Left lung (tissue), 10 donors: ENCODE results near the gene INO80. TPM values are rescaled to one million over a fixed set of nuclear protein-coding genes. Genes with fewer than 3 reads are reported as not detected.

Experiments used
- ATAC-seq: fragments of 200-7000 bp; cut with Tn5 transposase; one replicate; pipeline ENCODE4 v1.9.1; 2020; ENCODE audit warnings: moderate library complexity
- DNase-seq, 4 donors: peaks; one replicate each; pipeline ENCODE4 v3.0.0-alpha.2; 2013 to 2020
- H3K27ac ChIP-seq, 2 donors: fragments of 200-600 bp; sonication (generic) in 1 of 2; one replicate each; pipeline versions ENCODE4 v1.5.0 to v1.8.0; 2020 to 2021
- H3K27me3 ChIP-seq, 2 donors: fragments of 200-600 bp; sonication (generic) in 1 of 2; one replicate each; pipeline versions ENCODE4 v1.5.0 to v1.8.0; 2020 to 2021
- H3K36me3 ChIP-seq, 2 donors: fragments of 200-600 bp; sonication (generic) in 1 of 2; one replicate each; pipeline versions ENCODE4 v1.5.0 to v1.8.0; 2020 to 2021
- H3K4me1 ChIP-seq, 2 donors: fragments of 200-600 bp; one replicate each; pipeline ENCODE4 v1.8.0; 2021
- H3K4me3 ChIP-seq, 2 donors: fragments of 200-600 bp; sonication (generic) in 1 of 2; one replicate each; pipeline versions ENCODE4 v1.5.0 to v1.8.0; 2020 to 2021; ENCODE audit warnings: mild to moderate bottlenecking in 1 of 2
- H3K9me3 ChIP-seq, 2 donors: fragments of 200-600 bp; sonication (generic) in 1 of 2; one replicate each; pipeline versions ENCODE4 v1.5.0 to v1.8.0; 2020 to 2021
- intact Hi-C, 2 donors: fragments of 100-400 bp; cut with DNase I; formaldehyde crosslinking; loops; one replicate each; pipeline versions ENCODE4 v1.11.2 to v1.14.2; 2022
- polyA plus RNA-seq, 6 donors: library from polyadenylated mRNA; unstranded; fragments of 120-200 nt; gene quantifications; one replicate each; pipeline ENCODE4 v1.2.1, GENCODE V29; 2013; ENCODE audit not compliant: insufficient read length in 6 of 6
- total RNA-seq, 2 donors: library from RNA; stranded (reverse); fragmentation: NEBNext Ultra II Directional; extraction: Animal tissue kit (Norgen Biotek cat#: 25700); gene quantifications; one replicate each; pipeline ENCODE4 v1.2.1, GENCODE V29; 2021
- TF ChIP-seq, protein P1 (sequence below), 2 donors: fragments of 200-600 bp; sonication (generic) in 1 of 2; IDR thresholded peaks; one replicate each; pipeline versions ENCODE4 v1.5.0 to v1.8.0; 2021; ENCODE audit warnings: antibody characterized with exemption in 2 of 2
- donor health status: DM: no; HTN: yes; CAD: no.
- donor health status: DM: no; HTN: no; CAD: no.

The INO80 gene
- total and polyA plus RNA-seq, 8 donors: 20.1 to 31.0 (median 26.0) TPM

DNA sequence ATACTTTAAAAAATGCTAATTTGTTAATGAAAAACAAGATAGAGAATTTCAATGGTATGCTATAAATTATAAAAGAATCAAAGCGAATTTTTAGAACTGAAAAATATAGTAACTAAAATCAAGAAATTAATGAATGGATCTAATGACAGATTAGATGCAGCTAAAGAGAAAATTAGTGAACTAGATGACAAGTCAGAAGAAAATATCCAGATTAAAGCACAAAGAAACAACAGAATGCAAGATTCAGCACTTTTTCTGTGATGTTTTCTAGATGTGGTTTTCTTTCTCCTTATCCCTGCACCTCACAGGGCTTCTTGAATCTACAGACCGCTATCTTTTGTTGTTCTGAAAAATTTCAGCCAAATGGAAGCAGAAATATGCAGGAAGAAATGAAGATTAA, 54.4 kb downstream of the INO80 start:
- DNase-seq (no peak), ATAC-seq (no peak)
- intact Hi-C loops: no loop called here
- TF ChIP-seq, protein P1, sequence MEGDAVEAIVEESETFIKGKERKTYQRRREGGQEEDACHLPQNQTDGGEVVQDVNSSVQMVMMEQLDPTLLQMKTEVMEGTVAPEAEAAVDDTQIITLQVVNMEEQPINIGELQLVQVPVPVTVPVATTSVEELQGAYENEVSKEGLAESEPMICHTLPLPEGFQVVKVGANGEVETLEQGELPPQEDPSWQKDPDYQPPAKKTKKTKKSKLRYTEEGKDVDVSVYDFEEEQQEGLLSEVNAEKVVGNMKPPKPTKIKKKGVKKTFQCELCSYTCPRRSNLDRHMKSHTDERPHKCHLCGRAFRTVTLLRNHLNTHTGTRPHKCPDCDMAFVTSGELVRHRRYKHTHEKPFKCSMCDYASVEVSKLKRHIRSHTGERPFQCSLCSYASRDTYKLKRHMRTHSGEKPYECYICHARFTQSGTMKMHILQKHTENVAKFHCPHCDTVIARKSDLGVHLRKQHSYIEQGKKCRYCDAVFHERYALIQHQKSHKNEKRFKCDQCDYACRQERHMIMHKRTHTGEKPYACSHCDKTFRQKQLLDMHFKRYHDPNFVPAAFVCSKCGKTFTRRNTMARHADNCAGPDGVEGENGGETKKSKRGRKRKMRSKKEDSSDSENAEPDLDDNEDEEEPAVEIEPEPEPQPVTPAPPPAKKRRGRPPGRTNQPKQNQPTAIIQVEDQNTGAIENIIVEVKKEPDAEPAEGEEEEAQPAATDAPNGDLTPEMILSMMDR (IDR thresholded peaks at IDR 0.05): no peak
- Histone ChIP-seq H3K4me1 (no peaks in the 10 kb centered on the region), H3K27ac (no peak overlapping the region), H3K9me3 (peaks cover 4 to 19% of the 10 kb centered on the region in 2 donors), H3K36me3 (peaks cover 3 to 100% of the 10 kb centered on the region in 2 donors), H3K4me3 (no peak overlapping the region), H3K27me3 (no peaks in the 10 kb centered on the region)

DNA sequence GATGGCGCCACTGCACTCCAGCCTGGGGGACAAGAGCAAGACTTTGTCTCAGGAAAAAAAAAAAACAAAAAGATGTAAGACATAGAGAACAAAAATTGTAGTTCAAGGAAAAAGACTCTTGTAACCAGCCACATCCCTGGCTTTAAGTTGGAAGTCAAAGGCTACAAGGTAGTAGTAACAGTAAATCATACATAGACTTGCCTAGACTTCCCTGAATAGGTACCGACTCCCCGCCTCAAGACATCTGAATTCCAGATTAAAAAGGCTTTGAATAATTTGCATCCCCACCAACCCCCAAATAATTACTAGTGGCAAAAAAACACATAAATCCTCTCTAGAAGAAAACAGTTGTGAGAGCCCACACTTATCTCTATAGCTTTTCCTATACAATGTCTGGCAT, 55.6 kb downstream of the INO80 start:
- no peak for ATAC-seq
- DNase-seq: no peak
- Histone ChIP-seq H3K4me3 (no peak overlapping the region), H3K4me1 (no peaks in the 10 kb centered on the region), H3K9me3 (peaks cover 4 to 19% of the 10 kb centered on the region in 2 donors), H3K27me3 (no peaks in the 10 kb centered on the region), H3K36me3 (peaks cover 5 to 100% of the 10 kb centered on the region in 2 donors), H3K27ac (no peak overlapping the region)
- intact Hi-C loops: no loop called here
- TF ChIP-seq, protein P1 (IDR thresholded peaks at IDR 0.05): no peak

DNA sequence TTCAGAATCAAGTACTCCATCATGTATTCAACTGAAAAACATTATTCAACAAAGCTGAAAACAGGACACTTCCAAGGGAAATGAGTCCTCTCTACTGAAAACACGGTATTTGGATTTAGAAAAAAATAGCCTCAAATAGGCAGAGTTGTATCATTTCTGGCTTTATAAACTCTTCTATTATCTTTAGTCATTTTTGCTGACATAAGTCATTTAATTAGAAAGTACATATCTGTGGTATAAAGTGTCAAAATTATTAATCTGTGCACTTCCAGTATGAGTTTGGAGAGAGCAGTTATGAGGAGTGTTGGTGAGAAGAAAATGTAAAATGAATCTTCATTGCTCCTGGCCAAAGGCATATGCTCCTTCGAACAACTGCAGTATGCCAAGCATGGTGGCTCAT, 59.3 kb downstream of the INO80 start:
- H3K36me3 ChIP-seq: peaks cover 6 to 100% of the 10 kb centered on the region in 2 donors
- TF ChIP-seq, protein P1 (IDR thresholded peaks at IDR 0.05): no peak

DNA sequence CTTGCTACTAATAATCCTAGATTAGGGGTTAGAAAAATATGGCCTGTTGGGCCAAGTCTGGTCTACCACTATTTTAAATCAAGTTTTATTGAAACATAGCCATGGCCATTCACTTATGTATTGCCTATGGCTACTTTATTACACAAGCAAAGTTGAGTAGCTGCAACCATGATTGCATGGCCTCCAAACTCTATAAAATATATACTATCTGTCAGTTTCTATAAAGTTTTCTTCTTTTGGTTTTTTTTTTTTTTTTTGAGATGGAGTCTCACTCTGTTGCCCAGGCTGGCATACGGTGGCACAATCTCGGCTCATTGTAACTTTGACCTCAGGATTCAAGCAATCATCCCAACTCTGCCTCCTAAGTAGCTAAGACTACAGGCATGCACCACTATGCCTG, 60.4 kb downstream of the INO80 start:
- DNase-seq: no peak
- TF ChIP-seq, protein P1 (IDR thresholded peaks at IDR 0.05): no peak
- Histone ChIP-seq H3K4me1 (no peaks in the 10 kb centered on the region), H3K27ac (no peak overlapping the region), H3K4me3 (no peak overlapping the region), H3K36me3 (peaks cover 6 to 100% of the 10 kb centered on the region in 2 donors), H3K9me3 (no peaks in the 10 kb centered on the region), H3K27me3 (no peaks in the 10 kb centered on the region)
- intact Hi-C loops: no loop called here
- no peak for ATAC-seq

More for the DNA sequence above, 59.3 kb downstream of the INO80 start:
- Histone ChIP-seq H3K9me3 (peaks cover under 1 to 8% of the 10 kb centered on the region in 2 donors), H3K27ac (no peak overlapping the region), H3K27me3 (no peaks in the 10 kb centered on the region), H3K4me3 (no peak overlapping the region), H3K4me1 (no peaks in the 10 kb centered on the region)
- intact Hi-C loops: no loop called here
- DNase-seq: no peak
- ATAC-seq: no peak

DNA sequence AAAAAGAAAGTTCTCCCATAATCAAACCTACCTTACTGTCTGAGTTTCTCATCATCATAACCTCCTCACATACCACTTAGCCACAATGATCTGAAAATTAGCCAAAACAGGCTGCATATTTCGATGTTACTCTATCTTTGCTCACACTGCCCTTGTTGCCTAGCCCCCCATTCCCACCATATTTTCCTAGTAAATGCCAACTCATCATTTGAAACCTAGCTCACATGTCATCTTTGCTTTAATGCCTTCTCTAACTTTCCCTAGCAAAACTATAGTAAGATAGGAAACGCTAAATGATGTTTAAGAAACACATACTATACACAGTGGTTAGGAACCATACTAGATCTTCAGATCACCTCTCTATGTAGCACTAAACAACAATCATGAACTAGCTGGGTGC, 64.9 kb downstream of the INO80 start:
- DNase-seq (no peak), ATAC-seq (no peak)
- Histone ChIP-seq H3K27me3 (no peaks in the 10 kb centered on the region), H3K36me3 (peaks cover 10 to 100% of the 10 kb centered on the region in 2 donors), H3K4me3 (no peak overlapping the region), H3K27ac (no peak overlapping the region), H3K4me1 (no peaks in the 10 kb centered on the region), H3K9me3 (no peaks in the 10 kb centered on the region)
- intact Hi-C loops: no loop called here
- TF ChIP-seq, protein P1 (IDR thresholded peaks at IDR 0.05): no peak
